ENCODE results near the gene UBE2L6. TPM values are rescaled to one million over a fixed set of nuclear protein-coding genes. Genes with fewer than 3 reads are reported as not detected.

Gene UBE2L6
- total RNA-seq, 1 experiment from 2014 or later: 30.8 TPM

DNA sequence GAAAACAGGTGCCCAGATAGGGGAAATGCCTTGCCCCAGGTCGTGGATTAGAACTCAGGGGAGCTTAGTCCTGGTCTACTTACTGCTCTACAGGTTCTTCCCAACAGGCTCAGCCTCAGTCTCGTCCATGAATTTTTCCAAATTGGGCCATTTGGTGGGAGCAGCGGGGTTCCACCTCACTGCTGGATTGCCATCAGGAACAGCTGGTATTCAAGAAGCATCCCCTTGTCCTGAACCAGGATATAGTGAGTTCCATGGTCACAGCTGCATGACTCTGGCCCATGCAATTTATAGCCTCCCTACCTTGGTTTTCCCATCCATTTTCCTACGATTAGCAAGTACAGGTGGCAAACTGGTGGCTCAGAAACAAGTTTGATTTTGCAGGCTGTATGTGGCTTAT is 6.6 kb upstream of the UBE2L6 start:
- no peak for DNase-seq (ENCODE audit: low read depth)
- in situ Hi-C loops (cut with HindIII; ENCODE audit: low pct_unique_long_range_greater_than_20kb, low sequenced_read_pairs): no loop called here

DNA sequence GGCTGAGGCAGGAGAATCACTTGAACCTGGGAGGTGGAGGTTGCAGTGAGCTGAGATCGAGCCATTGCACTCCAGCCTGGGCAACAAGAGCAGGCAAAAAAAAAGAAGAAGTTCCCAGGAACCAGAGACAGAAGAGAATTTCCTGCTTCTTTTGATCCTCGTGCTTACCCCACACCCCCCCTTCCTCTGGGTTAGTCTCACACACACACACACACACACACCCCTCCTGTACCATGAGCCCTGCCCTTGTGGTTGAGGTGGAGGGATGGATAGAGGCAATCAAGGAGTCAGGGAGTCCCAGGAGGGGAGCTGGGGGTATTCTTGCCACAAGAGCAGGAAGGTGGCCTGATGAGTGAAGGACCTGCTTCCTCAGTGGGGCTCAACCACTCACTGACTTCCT is 4.1 kb upstream of the UBE2L6 start:
- DNase-seq (ENCODE audit: low read depth): no peak
- in situ Hi-C loops (cut with HindIII; ENCODE audit: low pct_unique_long_range_greater_than_20kb, low sequenced_read_pairs): no loop called here

DNA sequence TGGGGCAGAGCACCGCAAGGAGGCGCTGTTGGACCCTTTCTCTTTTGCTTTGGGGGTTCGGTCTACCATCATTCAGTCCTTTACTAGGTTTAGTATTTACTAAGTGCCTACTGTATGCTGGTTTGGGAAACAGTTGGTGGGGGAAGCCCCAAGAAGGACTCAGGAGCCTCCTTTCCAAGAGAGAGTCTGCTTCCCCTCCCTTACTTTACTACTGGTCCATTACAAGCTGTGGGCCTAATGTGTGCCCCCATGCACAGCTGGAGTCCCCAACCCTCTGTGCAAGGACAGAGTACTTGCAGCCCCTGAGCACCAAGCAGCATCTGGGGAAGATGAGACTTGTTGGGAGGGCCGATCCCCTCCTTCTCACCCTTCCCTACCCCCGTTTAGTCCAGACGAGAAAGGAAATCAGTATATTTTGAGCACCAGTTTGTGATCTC is 876 bp upstream of the UBE2L6 start:
- in situ Hi-C loops (cut with HindIII; ENCODE audit: low pct_unique_long_range_greater_than_20kb, low sequenced_read_pairs): no loop called here
- DNase-seq (ENCODE audit: low read depth): peak; percentile 73

DNA sequence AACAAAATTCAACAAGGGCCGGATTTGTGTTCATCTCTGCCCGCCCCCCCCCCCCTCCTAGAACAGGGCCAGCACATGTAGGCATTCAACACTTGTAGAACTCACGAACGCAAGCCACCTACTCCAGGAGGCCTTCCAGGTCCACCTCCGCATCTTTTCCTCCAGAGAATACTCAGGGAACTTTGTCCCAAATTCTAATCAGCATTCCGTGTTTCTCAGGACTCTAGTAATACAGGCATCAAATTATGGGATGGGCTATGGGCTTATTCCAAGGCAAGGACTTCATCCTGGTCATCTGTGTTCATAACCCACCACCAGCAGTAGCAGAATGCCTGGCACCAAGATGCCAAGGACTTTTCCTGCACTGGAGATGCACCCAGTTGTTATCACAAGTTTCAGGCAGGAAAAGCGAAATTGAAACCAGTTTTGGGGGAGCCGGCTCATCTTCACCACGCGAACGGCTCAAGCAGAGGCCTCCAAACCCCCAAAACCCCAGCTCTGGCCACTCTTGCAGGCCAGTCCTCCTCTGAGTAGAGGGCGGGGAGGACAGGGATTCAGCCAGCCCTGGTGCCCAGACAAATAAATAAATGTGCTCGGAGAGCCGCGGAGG is 462 bp downstream of the UBE2L6 start:
- in situ Hi-C loops (cut with HindIII; ENCODE audit: low pct_unique_long_range_greater_than_20kb, low sequenced_read_pairs): no loop called here
- peak; percentile 25 for DNase-seq (ENCODE audit: low read depth)

DNA sequence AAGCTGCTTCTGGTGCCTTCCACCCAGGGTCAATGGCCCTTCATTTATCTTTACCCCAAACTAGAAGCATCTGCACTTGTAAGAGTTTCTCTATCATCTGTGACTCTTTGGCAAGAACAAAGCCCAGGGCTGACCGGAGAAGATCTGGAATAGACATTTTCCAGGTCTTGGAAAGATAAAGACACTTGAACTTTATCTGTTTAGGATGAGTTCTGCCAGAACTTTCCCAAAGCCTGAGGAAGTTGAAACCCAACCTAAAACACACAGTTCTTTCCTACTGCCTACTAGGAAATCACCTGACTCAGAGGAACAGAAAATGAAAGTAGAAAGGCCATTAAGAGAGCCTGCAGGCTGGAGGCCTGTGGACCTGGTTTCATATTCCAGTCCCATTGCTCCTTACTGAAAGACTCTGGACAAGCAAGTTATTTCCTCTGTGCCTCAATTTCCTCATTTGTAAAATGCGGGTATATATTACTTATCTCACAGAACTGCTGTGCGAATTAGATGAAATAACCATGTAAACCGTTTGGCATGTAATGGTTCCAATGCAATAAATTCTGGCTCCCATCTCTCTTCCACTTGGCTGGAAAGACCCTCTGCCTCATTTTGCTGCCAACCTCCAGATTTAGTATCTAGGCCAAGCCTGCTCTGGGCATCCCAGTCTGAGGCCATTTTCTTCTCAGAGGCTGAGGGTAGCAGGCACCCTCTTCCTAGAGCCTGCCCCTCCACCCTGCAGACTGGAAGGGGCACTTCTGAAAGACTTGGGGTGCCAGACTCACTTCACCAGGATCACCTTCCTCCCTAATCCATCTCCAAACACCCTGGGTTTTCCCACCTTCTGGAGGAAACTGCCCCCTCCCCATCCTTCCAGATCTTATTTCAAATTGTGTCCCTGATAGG is 1.2 kb downstream of the UBE2L6 start:
- DNase-seq (ENCODE audit: low read depth): peak; percentile 35
- in situ Hi-C loops (cut with HindIII; ENCODE audit: low pct_unique_long_range_greater_than_20kb, low sequenced_read_pairs): no loop called here

DNA sequence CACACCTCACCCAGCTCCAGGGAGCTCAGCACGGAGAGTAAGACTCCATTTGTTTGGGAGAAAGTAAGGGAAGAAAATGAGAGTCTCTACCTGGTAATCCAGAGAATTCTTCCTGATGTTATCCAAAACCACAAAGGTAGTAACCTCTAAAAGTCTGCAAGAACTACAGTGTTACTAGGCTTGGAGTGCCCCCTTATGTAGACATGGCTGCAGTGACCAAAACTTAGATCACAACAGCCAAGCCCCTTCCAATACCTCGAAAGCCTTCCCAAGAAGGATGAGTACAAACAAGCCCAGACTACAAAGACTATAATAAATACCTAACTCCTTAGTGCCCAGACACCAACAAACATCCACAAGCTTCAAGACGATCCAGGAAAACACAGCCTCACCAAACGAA is 4.9 kb downstream of the UBE2L6 start:
- no peak for DNase-seq (ENCODE audit: low read depth)

DNA sequence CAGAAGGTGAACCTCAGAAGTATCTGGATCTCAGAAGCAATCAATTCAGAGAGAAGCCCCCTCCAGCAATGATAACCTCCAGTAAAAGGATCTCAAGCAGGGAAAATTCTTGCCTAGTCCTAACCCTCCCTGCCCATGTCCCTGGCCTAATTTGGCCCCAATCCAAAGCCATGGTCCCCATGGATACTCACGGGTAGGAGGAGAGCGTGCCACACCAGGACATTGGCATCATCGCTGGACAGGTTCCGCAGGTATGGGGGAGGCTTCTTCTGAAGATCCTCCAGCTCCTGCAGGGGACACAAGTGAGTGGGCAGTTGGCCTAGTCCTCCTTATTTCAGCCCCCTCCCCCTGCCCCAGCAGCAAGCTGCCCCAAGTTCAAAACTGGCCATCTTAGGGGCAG is 7.3 kb downstream of the UBE2L6 start:
- DNase-seq (ENCODE audit: low read depth): no peak
- in situ Hi-C loops (cut with HindIII; ENCODE audit: low pct_unique_long_range_greater_than_20kb, low sequenced_read_pairs): no loop called here

More for the DNA sequence above, 4.9 kb downstream of the UBE2L6 start:
- in situ Hi-C loops (cut with HindIII; ENCODE audit: low pct_unique_long_range_greater_than_20kb, low sequenced_read_pairs): no loop called here

DNA sequence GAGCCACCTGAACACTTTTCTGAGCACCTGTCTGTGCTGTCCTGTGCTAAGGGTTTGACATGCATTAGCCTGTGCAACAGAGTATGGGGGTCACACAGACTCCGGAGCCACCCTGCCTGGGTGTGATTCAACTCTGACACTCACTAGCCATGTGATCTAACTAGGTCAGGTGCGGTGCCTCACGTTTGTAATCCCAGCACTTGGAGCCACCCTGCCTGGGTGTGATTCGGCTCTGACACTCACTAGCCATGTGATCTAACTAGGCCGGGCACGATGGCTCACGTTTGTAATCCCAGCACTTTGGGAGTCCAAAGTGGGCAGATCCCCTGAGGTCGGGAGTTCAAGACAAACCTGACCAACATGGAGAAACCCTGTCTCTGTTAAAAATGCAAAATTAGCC is 11.4 kb downstream of the UBE2L6 start:
- in situ Hi-C loops (cut with HindIII; ENCODE audit: low pct_unique_long_range_greater_than_20kb, low sequenced_read_pairs): no loop called here
- DNase-seq (ENCODE audit: low read depth): no peak

DNA sequence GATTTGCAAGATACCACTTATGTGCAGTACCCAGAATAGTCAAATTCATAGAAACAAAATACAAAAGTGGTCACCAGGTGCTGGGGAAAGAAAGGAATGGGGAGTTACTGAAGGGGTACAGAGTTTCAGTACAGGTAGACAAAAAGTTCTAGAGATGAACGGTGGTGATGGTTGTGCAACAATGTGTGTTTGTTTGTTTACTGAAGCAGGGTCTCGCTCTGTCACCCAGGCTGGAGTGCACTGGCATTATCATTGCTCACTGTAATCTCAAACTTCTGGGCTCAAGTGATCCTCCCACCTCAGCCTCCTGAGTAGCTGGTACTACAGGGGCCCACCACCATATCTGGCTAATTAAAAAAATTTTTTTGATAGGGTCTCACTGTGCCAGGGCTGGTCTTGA is 12.1 kb downstream of the UBE2L6 start:
- in situ Hi-C loops (cut with HindIII; ENCODE audit: low pct_unique_long_range_greater_than_20kb, low sequenced_read_pairs): no loop called here
- no peak for DNase-seq (ENCODE audit: low read depth)

DNA sequence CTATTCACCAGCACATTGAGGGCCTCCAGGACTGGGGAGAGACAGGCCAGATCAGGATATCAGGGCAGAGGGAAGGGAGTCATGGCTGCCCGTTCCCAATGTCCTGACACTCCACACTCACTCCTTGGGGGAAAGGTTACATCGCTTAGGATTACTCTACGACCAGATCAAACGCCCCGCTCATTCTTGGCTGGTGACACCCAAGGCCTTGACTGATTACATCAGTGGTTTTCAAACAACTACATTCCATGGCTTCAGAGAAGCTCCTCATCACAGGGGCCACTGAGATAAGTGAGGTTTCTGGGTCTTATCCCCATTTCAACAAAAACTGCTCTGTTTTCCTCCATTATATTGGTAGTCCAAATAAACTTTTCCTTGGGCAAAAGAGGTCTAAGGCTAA is 15.0 kb downstream of the UBE2L6 start:
- in situ Hi-C loops (cut with HindIII; ENCODE audit: low pct_unique_long_range_greater_than_20kb, low sequenced_read_pairs): no loop called here
- DNase-seq (ENCODE audit: low read depth): no peak

DNA sequence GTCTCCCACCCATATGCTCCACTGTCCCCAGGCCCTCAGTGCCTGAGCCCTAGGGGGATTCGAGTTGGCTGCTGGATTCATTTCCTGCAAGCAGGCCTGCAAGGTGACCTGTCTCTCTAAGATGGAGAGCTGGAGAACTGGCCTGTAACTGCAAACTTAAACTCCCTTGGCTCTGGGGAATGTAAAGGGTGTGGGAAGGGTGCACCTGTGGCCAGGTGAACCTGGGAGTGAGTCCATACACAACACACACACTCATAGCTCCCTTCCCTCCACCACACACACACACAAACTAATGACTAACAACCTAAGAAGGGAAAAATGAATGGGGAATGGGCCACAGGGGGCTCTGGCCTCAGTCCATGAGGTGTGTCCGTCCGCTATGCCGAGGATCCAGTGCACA is 15.5 kb downstream of the UBE2L6 start:
- in situ Hi-C loops (cut with HindIII; ENCODE audit: low pct_unique_long_range_greater_than_20kb, low sequenced_read_pairs): no loop called here
- no peak for DNase-seq (ENCODE audit: low read depth)

DNA sequence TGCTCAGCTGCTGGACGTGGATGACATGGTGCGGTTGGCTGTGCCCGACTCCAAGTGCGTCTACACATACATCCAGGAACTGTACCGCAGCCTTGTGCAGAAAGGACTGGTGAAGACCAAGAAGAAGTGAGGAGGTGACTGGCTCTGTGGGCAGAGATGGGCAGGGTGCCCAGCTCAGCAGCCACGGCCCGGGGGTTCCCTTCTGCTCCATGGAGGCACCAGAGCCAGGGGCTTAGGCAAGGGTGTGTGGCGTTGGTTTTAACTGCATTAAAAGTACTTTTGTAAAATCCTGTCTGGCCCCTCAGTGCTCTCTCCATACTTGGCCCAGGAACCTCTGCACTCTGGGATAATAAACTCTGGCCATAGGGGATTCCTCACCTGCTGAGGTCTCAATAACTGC is 17.5 kb downstream of the UBE2L6 start:
- in situ Hi-C loops (cut with HindIII; ENCODE audit: low pct_unique_long_range_greater_than_20kb, low sequenced_read_pairs): no loop called here
- DNase-seq (ENCODE audit: low read depth): no peak

DNA sequence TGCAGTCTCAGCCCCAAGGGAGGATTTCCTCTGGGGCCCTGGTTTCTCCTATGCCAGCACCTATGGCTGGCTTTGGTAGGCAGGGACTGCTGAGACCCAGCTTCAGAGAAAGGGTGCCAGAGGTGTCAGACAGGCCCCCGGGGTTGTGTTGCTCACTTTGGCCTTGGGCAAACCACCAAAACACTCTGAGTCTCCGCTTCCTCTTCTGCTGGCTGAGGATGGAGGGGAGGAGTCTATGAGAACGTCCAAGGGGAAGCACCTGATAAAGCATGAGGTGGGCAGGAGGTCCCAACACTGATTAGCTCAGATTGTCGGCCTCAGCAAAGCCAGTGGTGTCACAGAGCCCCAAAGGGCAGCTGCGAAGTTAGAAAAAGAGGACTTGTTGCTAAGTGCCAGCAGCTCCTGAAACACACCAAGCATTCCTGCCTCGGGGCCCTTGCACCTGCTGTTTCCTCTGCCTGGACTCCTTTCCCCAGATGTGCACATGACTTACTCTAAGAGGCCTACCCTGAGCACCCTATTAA is 19.6 kb downstream of the UBE2L6 start:
- DNase-seq (ENCODE audit: low read depth): no peak
- in situ Hi-C loops (cut with HindIII; ENCODE audit: low pct_unique_long_range_greater_than_20kb, low sequenced_read_pairs): no loop called here

DNA sequence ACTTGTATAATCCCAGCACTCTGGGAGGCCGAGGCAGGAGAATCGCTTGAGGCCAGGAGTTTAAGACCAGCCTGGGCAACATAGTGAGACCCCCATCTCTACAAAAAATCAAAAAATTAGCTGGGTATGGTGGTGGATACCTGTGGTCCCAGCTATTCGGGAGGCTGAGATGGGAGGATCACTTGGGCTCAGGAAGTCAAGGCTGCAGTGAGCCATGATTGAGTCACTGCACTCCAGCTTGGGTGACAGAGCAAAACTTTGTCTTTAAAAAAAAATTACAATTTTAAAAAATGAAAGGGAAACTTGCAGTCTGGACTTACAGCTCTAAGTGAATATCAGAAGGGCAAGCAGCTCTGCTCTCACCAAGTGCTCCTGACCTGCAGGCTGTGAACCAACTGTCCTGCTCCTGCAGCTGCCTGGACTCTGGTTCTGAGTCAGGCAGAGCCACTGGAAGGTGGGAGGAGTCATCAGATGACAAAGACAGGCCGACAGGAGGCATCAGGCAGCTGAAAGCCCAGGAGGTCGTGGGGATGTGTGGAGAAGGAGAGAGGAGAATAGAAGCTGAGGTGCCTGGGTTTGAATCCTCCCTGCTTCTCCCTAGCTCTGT is 20.5 kb downstream of the UBE2L6 start:
- DNase-seq (ENCODE audit: low read depth): peak; percentile 12

DNA sequence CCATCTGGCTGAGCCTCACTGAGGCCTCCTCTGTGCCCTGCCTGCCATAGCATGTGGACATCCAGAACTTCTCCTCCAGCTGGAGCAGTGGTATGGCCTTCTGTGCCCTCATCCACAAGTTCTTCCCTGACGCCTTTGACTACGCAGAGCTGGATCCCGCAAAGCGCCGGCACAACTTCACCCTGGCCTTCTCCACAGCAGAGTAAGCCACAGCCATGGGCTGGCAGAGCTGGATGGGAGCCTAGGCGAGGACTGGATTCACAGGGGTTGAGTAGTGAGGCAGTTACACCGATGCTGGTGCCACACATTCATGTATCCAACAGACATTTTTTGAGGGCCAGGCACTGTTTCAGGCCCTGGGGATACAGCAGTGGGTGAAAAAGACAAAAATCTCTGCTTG is 21.0 kb downstream of the UBE2L6 start:
- no peak for DNase-seq (ENCODE audit: low read depth)
- in situ Hi-C loops (cut with HindIII; ENCODE audit: low pct_unique_long_range_greater_than_20kb, low sequenced_read_pairs): no loop called here

More for the DNA sequence above, 20.5 kb downstream of the UBE2L6 start:
- in situ Hi-C loops (cut with HindIII; ENCODE audit: low pct_unique_long_range_greater_than_20kb, low sequenced_read_pairs): no loop called here

DNA sequence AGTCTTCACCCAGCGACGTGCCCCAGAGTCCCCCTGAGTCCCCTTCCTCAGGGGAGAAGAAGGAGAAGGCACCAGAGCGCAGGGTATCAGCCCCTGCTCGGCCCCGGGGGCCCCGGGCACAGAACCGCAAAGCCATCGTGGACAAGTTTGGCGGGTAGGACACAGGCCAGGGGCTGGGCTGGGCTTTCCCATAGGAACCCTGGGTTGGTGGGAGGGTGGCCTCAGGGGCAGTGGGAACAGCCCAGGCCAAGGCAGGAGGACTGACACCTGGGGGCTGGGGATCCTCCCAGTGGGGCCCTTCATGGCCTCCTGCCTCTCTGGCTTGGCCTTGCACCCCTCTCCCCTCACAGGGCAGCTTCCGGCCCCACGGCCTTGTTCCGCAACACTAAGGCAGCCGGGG is 21.6 kb downstream of the UBE2L6 start:
- in situ Hi-C loops (cut with HindIII; ENCODE audit: low pct_unique_long_range_greater_than_20kb, low sequenced_read_pairs): no loop called here
- no peak for DNase-seq (ENCODE audit: low read depth)

DNA sequence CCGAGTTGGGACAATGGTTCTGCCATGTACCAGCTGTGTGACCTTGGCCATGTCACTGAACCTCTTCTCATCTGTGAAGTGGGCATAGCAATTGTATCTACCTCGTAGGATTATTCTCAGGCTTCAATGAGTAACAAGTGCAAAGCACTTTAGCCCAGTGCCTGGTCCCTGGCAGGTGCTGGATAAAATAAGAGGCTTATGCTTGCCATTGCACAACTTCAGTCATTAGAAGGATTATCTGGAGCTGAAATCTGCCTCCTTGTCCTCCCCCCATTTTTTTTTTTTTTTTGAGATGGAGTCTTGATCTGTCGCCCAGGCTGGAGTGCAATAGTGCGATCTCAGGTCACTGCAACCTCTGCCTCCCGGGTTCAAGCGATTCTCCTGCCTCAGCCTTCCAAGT is 22.9 kb downstream of the UBE2L6 start:
- no peak for DNase-seq (ENCODE audit: low read depth)
- in situ Hi-C loops (cut with HindIII; ENCODE audit: low pct_unique_long_range_greater_than_20kb, low sequenced_read_pairs): no loop called here

DNA sequence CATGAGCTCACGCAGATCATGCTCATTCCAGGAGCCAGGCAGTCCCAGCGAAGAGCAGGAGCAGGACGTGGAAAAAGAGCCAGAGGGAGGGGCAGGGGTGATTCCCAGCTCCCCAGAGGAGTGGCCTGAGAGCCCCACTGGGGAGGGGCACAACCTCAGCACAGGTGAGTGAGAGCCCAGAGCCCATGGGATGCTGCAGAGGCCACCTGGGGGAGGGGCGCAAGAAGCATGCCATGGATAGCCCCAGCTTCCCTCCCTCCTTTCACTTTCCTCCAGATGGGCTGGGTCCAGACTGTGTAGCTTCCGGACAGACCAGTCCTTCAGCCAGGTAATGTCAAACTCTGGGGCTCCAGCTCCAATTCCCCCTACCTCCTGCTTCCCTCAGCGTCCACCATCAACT is 23.9 kb downstream of the UBE2L6 start:
- in situ Hi-C loops (cut with HindIII; ENCODE audit: low pct_unique_long_range_greater_than_20kb, low sequenced_read_pairs): no loop called here
- DNase-seq (ENCODE audit: low read depth): no peak

DNA sequence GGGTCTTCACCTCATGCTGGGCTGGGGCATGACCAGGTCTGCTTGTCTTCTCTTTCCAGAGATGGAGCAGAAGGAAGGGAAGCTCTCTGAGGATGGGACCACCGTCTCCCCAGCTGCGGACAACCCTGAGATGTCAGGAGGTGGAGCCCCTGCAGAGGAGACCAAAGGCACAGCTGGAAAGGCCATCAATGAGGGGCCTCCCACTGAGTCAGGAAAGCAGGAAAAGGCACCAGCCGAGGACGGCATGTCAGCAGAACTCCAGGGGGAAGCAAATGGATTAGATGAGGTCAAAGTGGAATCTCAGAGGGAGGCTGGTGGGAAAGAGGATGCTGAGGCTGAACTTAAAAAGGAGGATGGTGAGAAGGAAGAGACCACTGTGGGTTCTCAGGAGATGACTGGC is 24.9 kb downstream of the UBE2L6 start:
- DNase-seq (ENCODE audit: low read depth): no peak

More for the DNA sequence above, 24.9 kb downstream of the UBE2L6 start:
- in situ Hi-C loops (cut with HindIII; ENCODE audit: low pct_unique_long_range_greater_than_20kb, low sequenced_read_pairs): no loop called here
